ENCODE results near the gene SUFU.
A peak's percentile ranks its signal among the peaks of the same experiment; 100 is the strongest.

SUFU gene

GRCh38 chr10:102644646-102645387 is 141.0 kb downstream of the SUFU start:
- ChIA-PET CTCF (interaction anchor here (0.9 to 1.1 kb wide), 2 partner anchors 11 to 25 kb away, joined by 3 read pairs; no protein-coding TSS in a partner anchor), POLR2A (interaction anchor here (0.8 to 3.1 kb wide), 20 partner anchors 9 to 224 kb away, joined by 3 to 24 read pairs (median 5); partner anchors contain the start of genes ACTR1A, ARL3, FBXL15 and SFXN2)
- DNase-seq (ENCODE audit: extremely low spot score): peak; percentile 74
- TF ChIP-seq PKNOX1 (IDR thresholded peaks at IDR 0.05): no peak
- TF ChIP-seq ELF4 (IDR thresholded peaks at IDR 0.05): no peak
- TF ChIP-seq ARNT (IDR thresholded peaks at IDR 0.05): peak; percentile 50; the same call in 1 of the 2 replicates
- TF ChIP-seq HDGF (IDR thresholded peaks at IDR 0.05; ENCODE audit: borderline replicate concordance): 0 out of 2 replicates have a peak, but pooled peaks have one; percentile 26
- TF ChIP-seq TARDBP (IDR thresholded peaks at IDR 0.05): no peak
- TF ChIP-seq CTBP1 (IDR thresholded peaks at IDR 0.05; ENCODE audit: borderline replicate concordance): peak; percentile 91
- TF ChIP-seq L3MBTL2 (conservative IDR thresholded peaks at IDR 0.05): peak; percentile 95

GRCh38 chr10:102645388-102645740 is 141.6 kb downstream of the SUFU start:
- CTCF ChIA-PET: interaction anchor here (0.9 kb wide), 1 partner anchor 11 kb away, joined by 3 read pairs; no protein-coding TSS in a partner anchor
- no peak for DNase-seq (ENCODE audit: extremely low spot score)
- TF ChIP-seq FOXM1 (IDR thresholded peaks at IDR 0.05; ENCODE audit: borderline replicate concordance) (peak; percentile 33; the same call in 1 of the 2 replicates), FOXK2 (IDR thresholded peaks at IDR 0.05) (no peak), PKNOX1 (IDR thresholded peaks at IDR 0.05) (0 out of 2 replicates have a peak, but pooled peaks have one; percentile 45)
- POLR2A ChIA-PET: interaction anchor here (0.9 to 3.1 kb wide), 16 partner anchors 8 to 225 kb away, joined by 3 to 24 read pairs (median 6); partner anchors contain the start of genes ACTR1A, ARL3, FBXL15 and SFXN2

DNA sequence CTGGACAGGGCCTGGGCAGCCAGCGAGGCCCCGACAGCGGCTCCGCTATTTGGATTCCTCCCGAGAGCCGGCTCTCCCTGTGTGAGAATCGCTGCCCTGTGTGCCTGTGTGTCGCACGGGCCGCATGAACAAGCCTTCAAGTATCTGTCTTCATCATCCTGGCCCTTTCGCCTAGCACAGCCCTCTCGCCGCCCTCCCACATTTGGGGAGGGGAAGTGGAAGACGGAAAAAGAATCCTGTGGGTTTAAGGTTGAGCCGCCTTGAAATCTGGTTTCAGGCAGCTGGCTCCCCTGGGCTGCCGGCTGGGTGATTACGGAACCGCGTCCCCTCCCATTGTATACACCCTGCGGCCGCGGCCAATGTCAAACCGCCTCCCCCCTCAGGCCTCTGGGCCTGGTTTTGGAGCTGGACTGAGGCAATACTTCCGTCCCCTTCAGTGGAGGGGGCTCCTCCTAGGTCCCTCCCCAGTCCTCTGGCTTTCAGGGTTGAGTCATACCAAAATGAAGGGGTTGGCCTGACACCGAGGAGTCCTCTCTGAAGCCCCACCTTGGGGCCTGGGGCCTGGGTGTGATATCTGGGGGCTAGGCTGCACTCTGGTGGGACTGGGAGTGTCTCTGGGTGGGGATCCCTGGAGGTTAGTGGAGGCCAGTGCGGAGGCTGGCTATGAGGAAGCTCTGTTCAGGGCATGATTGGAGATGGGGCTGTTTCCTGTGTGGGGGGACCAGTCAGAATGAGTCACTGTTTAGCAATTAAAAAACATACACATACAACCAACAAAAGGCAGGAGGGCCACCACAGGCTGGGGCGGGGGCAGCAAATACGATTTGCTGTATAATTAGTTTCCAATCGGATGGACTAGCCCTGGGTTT is 142.2 kb downstream of the SUFU start:
- TF ChIP-seq LEF1 (IDR thresholded peaks at IDR 0.05; ENCODE audit: borderline replicate concordance) (0 out of 2 replicates have a peak, but pooled peaks have one; percentile 5), SUZ12 (IDR thresholded peaks at IDR 0.05) (no peak)
- no peak for DNase-seq (ENCODE audit: extremely low spot score)
- ChIA-PET POLR2A (interaction anchor here (0.7 to 3.1 kb wide), 14 partner anchors 8 to 471 kb away, joined by 3 to 24 read pairs (median 4); partner anchors contain the start of gene ARL3), CTCF (interaction anchor here (1.3 kb wide), 1 partner anchor 23 kb away, joined by 4 read pairs; no protein-coding TSS in a partner anchor)

DNA sequence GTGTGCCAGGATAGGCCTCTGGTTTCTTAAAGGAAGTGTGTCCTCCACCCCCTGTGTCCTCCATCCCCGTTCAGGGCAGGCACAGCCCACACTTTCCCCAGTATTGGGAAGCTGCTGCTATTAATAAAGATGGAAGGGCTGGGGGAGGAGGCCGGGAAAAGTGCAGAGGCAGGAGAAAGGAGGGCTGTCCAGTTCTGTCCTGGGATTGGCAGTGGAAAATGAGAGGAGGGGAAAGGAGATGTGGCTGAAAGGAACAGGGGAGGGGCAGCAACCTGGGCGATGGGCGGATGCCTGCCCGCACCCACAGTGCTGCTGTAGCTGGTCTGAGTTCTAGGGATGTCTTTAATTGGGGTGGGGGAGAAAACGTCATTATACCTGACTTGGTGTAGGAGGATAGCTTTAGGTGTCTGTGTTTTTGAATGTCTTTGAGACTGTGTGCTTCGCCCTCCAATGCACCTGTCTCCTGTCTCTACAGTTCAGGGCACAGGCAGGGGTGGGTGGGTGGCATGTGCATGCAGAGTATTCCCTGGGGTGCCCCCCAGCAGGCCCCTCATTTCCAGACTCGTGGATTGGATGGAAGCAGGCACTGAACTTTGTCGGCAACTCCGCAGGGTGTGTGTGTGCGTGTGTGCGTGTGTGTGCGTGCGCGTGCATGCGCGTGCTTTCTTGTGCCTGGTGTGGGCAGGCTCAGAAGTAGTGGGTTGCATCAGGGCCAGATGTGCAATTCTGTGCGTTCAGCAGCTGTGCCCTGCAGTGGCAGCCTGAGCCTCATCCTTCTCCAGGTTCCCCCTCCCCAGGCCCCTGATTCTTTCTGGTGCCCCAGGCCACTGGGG is 143.1 kb downstream of the SUFU start:
- TF ChIP-seq ARNT (IDR thresholded peaks at IDR 0.05) (no peak), HDGF (IDR thresholded peaks at IDR 0.05; ENCODE audit: borderline replicate concordance) (no peak), FOXM1 (IDR thresholded peaks at IDR 0.05; ENCODE audit: borderline replicate concordance) (no peak), FOXA1 (IDR thresholded peaks at IDR 0.05) (no peak), BHLHE40 (IDR thresholded peaks at IDR 0.05; ENCODE audit: borderline replicate concordance) (no peak)
- DNase-seq (ENCODE audit: extremely low spot score): no peak
- ChIA-PET CTCF (interaction anchor here (1.3 kb wide), 1 partner anchor 23 kb away, joined by 4 read pairs; no protein-coding TSS in a partner anchor), POLR2A (interaction anchor here (0.6 to 3.1 kb wide), 13 partner anchors 7 to 470 kb away, joined by 3 to 24 read pairs (median 3); partner anchors contain the start of gene ARL3)

- ChIA-PET CTCF (interaction anchor here (1.3 kb wide), 1 partner anchor 22 kb away, joined by 4 read pairs; no protein-coding TSS in a partner anchor), POLR2A (no interaction called here)
- TF ChIP-seq FOXK2 (IDR thresholded peaks at IDR 0.05): no peak
- no peak for TF ChIP-seq CTBP1 (IDR thresholded peaks at IDR 0.05; ENCODE audit: borderline replicate concordance)
- no peak for TF ChIP-seq LEF1 (IDR thresholded peaks at IDR 0.05; ENCODE audit: borderline replicate concordance)
- TF ChIP-seq ARNT (IDR thresholded peaks at IDR 0.05): no peak
- TF ChIP-seq ZNF384 (IDR thresholded peaks at IDR 0.05): no peak
- no peak for TF ChIP-seq FOXA1 (IDR thresholded peaks at IDR 0.05)
- no peak for DNase-seq (ENCODE audit: extremely low spot score)
Measured at GRCh38 chr10:102647443-102648268, 143.9 kb downstream of the SUFU start.

GRCh38 chr10:102648269-102648888 is 144.6 kb downstream of the SUFU start:
- ChIA-PET CTCF (no interaction called here), POLR2A (no interaction called here)
- no peak for DNase-seq (ENCODE audit: extremely low spot score)
- TF ChIP-seq TARDBP (IDR thresholded peaks at IDR 0.05) (no peak), SP1 (IDR thresholded peaks at IDR 0.05) (no peak), FOXK2 (IDR thresholded peaks at IDR 0.05) (no peak), CTBP1 (IDR thresholded peaks at IDR 0.05; ENCODE audit: borderline replicate concordance) (no peak), ARNT (IDR thresholded peaks at IDR 0.05) (no peak), LEF1 (IDR thresholded peaks at IDR 0.05; ENCODE audit: borderline replicate concordance) (no peak), NFRKB (IDR thresholded peaks at IDR 0.05) (no peak), L3MBTL2 (conservative IDR thresholded peaks at IDR 0.05) (no peak)
